Stimulated activated CD8-positive, alpha-beta memory T cell treated with anti-CD3 and anti-CD28 coated beads, Interleukin-12 subunit alpha, Interleukin-12 subunit beta, amount 100 ng/mL, for 1 hour (primary cell): ENCODE results near the gene CAPN1.
"Not testable (repeated sequence)": the region's sequence is repeated elsewhere in the genome, so short reads cannot be mapped to it uniquely, and the experiment has no call there.

Experiments used
- DNase-seq: peaks from one replicate; pipeline ENCODE4 v3.0.0-alpha.2; 2020; ENCODE audit warnings: low read depth

CAPN1 gene

GRCh38 chr11:65160643-65161042, 21.1 kb upstream of the CAPN1 start:
- no peak for DNase-seq

GRCh38 chr11:65163684-65164083, 18.0 kb upstream of the CAPN1 start:
- DNase-seq: no peak

GRCh38 chr11:65165410-65166317, 16.1 kb upstream of the CAPN1 start:
- DNase-seq: no peak

GRCh38 chr11:65166893-65167292, 14.8 kb upstream of the CAPN1 start:
- DNase-seq: no peak

GRCh38 chr11:65167656-65168055, 14.1 kb upstream of the CAPN1 start:
- no peak for DNase-seq

GRCh38 chr11:65169164-65169641, 12.5 kb upstream of the CAPN1 start:
- no peak for DNase-seq

GRCh38 chr11:65170058-65170534, 11.6 kb upstream of the CAPN1 start, which contains the start of gene SPDYC:
TSS of gene SPDYC (plus strand) at chr11:65170233. CDS start at chr11:65171358, 1,125 bp downstream.
- DNase-seq: no peak

GRCh38 chr11:65172600-65172999, 9.1 kb upstream of the CAPN1 start:
- DNase-seq: no peak

GRCh38 chr11:65174571-65175010, 7.1 kb upstream of the CAPN1 start:
- DNase-seq: not testable (repeated sequence)

GRCh38 chr11:65180877-65181568, 705 bp upstream of the CAPN1 start:
- DNase-seq: peak; percentile 23

- no peak for DNase-seq
Observed at GRCh38 chr11:65182258-65183170, 786 bp downstream of the CAPN1 start.

GRCh38 chr11:65183201-65183891, 1.6 kb downstream of the CAPN1 start:
- no peak for DNase-seq

- no peak for DNase-seq
Observed at GRCh38 chr11:65184146-65184545, 2.4 kb downstream of the CAPN1 start.

- DNase-seq: no peak
Observed at GRCh38 chr11:65185171-65185570, 3.4 kb downstream of the CAPN1 start.

- no peak for DNase-seq
Observed at GRCh38 chr11:65185869-65186341, 4.2 kb downstream of the CAPN1 start.

- DNase-seq: no peak
Observed at GRCh38 chr11:65186701-65187100, 5.0 kb downstream of the CAPN1 start.

GRCh38 chr11:65187146-65187675, 5.5 kb downstream of the CAPN1 start:
- DNase-seq: no peak

GRCh38 chr11:65187971-65188461, 6.3 kb downstream of the CAPN1 start:
- no peak for DNase-seq

GRCh38 chr11:65188486-65188885, 6.8 kb downstream of the CAPN1 start:
- DNase-seq: no peak

GRCh38 chr11:65189191-65189590, 7.5 kb downstream of the CAPN1 start:
- DNase-seq: no peak
